IMR-90 (cell line): ENCODE data around the gene UBE3B.

ENCODE experiments used
- BHLHE40 ChIP-seq: fragments of 150-350 bp; IDR thresholded peaks from 2 replicates; pipeline ENCODE4 v1.6.1; 2016; ENCODE audit warnings: mild to moderate bottlenecking, low read depth, low read length
- CEBPB ChIP-seq: IDR thresholded peaks from 2 replicates; pipeline ENCODE4 v1.6.1; 2012; ENCODE audit warnings: low read depth, low read length, improper control_type of control experiment
- CHD1 ChIP-seq: IDR thresholded peaks from 2 replicates; pipeline ENCODE4 v1.6.1; 2012; ENCODE audit warnings: low read depth, low read length, improper control_type of control experiment
- MAZ ChIP-seq: IDR thresholded peaks from 2 replicates; pipeline ENCODE4 v1.6.1; 2012; ENCODE audit warnings: low read depth, mild to moderate bottlenecking, low read length, improper control_type of control experiment, moderate library complexity, borderline replicate concordance
- POLR2A ChIP-seq: IDR thresholded peaks from 2 replicates; pipeline ENCODE4 v1.6.1; 2012; ENCODE audit warnings: mild to moderate bottlenecking, low read depth, low read length
- RAD21 ChIP-seq: IDR thresholded peaks from 2 replicates; pipeline ENCODE4 v1.6.1; 2012; ENCODE audit warnings: low read length, improper control_type of control experiment
- TF ChIP-seq, protein P1 (sequence below): conservative IDR thresholded peaks from 2 replicates; pipeline ENCODE4 v1.5.1; 2012; ENCODE audit warnings: mild to moderate bottlenecking, low read depth, low read length, improper control_type of control experiment
- TF ChIP-seq, protein P2 (sequence below): fragments of 150-350 bp; IDR thresholded peaks from 2 replicates; pipeline ENCODE4 v1.6.1; 2016; ENCODE audit warnings: low read depth, mild to moderate bottlenecking, low read length, moderate library complexity, borderline replicate concordance
- TF ChIP-seq, protein P3 (sequence below): fragments of 150-350 bp; IDR thresholded peaks from 2 replicates; pipeline ENCODE4 v1.6.1; 2017; ENCODE audit warnings: mild to moderate bottlenecking, antibody characterized with exemption, low read length, low read depth

DNA sequence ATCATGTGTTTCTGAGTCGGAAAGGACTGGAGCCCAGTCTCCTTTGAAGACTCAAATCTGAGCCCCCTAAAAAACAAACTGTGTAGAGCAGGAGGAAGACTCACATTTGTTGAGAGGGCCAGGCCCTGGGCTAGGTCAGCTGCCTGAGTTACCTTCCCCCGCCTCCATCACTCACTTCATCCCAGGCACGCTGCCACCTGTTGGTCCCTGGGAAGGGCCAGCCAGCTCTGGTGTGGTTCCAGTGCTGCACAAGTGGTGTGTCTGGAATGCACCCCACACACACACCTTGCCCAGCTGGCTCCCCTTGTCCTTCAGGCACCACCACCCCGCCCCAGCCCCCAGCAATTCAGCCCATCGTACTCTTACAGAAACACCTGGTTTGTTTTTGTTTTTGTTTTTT is 105.2 kb downstream of the UBE3B start:
- TF ChIP-seq, protein P1, sequence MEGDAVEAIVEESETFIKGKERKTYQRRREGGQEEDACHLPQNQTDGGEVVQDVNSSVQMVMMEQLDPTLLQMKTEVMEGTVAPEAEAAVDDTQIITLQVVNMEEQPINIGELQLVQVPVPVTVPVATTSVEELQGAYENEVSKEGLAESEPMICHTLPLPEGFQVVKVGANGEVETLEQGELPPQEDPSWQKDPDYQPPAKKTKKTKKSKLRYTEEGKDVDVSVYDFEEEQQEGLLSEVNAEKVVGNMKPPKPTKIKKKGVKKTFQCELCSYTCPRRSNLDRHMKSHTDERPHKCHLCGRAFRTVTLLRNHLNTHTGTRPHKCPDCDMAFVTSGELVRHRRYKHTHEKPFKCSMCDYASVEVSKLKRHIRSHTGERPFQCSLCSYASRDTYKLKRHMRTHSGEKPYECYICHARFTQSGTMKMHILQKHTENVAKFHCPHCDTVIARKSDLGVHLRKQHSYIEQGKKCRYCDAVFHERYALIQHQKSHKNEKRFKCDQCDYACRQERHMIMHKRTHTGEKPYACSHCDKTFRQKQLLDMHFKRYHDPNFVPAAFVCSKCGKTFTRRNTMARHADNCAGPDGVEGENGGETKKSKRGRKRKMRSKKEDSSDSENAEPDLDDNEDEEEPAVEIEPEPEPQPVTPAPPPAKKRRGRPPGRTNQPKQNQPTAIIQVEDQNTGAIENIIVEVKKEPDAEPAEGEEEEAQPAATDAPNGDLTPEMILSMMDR = no peak
- TF ChIP-seq BHLHE40 (no peak), RAD21 (no peak), CEBPB (no peak), POLR2A (no peak), CHD1 (no peak), MAZ (no peak)
- TF ChIP-seq, protein P2, sequence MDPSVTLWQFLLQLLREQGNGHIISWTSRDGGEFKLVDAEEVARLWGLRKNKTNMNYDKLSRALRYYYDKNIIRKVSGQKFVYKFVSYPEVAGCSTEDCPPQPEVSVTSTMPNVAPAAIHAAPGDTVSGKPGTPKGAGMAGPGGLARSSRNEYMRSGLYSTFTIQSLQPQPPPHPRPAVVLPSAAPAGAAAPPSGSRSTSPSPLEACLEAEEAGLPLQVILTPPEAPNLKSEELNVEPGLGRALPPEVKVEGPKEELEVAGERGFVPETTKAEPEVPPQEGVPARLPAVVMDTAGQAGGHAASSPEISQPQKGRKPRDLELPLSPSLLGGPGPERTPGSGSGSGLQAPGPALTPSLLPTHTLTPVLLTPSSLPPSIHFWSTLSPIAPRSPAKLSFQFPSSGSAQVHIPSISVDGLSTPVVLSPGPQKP = no peak
- TF ChIP-seq, protein P3, sequence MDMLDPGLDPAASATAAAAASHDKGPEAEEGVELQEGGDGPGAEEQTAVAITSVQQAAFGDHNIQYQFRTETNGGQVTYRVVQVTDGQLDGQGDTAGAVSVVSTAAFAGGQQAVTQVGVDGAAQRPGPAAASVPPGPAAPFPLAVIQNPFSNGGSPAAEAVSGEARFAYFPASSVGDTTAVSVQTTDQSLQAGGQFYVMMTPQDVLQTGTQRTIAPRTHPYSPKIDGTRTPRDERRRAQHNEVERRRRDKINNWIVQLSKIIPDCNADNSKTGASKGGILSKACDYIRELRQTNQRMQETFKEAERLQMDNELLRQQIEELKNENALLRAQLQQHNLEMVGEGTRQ = no peak
